Vagina (tissue), 2 donors: ENCODE results near the gene CD4. TPM values are rescaled to one million over a fixed set of nuclear protein-coding genes. Genes with fewer than 3 reads are reported as not detected.
"Not testable (repeated sequence)": the region's sequence is repeated elsewhere in the genome, so short reads cannot be mapped to it uniquely, and the experiment has no call there.

ENCODE experiments used
- DNase-seq, 2 donors: peaks; one replicate each; pipeline ENCODE4 v3.0.0-alpha.2; 2017; ENCODE audit errors: extremely low spot score in 2 of 2
- H3K27ac ChIP-seq: fragments of 200-600 bp; sonication (generic); one replicate; pipeline ENCODE4 v1.5.1; 2019
- H3K27me3 ChIP-seq: fragments of 200-600 bp; sonication (generic); one replicate; pipeline ENCODE4 v1.5.1; 2019
- H3K36me3 ChIP-seq, 2 donors: fragments of 200-600 bp; sonication (generic); one replicate each; pipeline ENCODE4 v1.5.1; 2017 to 2019
- H3K4me1 ChIP-seq: fragments of 200-600 bp; sonication (generic); one replicate; pipeline ENCODE4 v1.5.1; 2019
- H3K4me3 ChIP-seq, 2 donors: fragments of 200-600 bp; sonication (generic); 1 replicate in 1 of 2; 2 replicates in 1 of 2; pipeline ENCODE4 v1.5.1; 2016 to 2019
- H3K9me3 ChIP-seq: fragments of 200-600 bp; sonication (generic); one replicate; pipeline ENCODE4 v1.5.1; 2019
- CTCF ChIP-seq, 3 experiments: fragments of 450-650 bp in 2 of 3; fragments of 200-600 bp in 1 of 3; sonication (generic) in 1 of 3; IDR thresholded peaks; one replicate each; pipeline ENCODE4 v1.5.1; 2017 to 2019; ENCODE audit warnings: antibody characterized with exemption in 3 of 3, mild to moderate bottlenecking in 2 of 3, moderate library complexity in 2 of 3
- POLR2A ChIP-seq, 2 donors: fragments of 450-650 bp; IDR thresholded peaks; one replicate each; pipeline ENCODE4 v1.6.1; 2017; ENCODE audit warnings: antibody characterized with exemption in 2 of 2, mild to moderate bottlenecking in 2 of 2, moderate library complexity in 2 of 2
- POLR2AphosphoS5 ChIP-seq, 2 donors: sonication (generic); formaldehyde crosslinking; IDR thresholded peaks; one replicate each; pipeline ENCODE4 v1.9.0; 2017; ENCODE audit warnings: antibody characterized with exemption in 2 of 2, mild to moderate bottlenecking in 2 of 2, low read depth in 1 of 2; ENCODE audit not compliant: insufficient read depth in 1 of 2
- intact Hi-C: fragments of 100-400 bp; cut with DNase I; formaldehyde crosslinking; loops from one replicate; pipeline ENCODE4 v1.15.1; 2023
- total RNA-seq: library from RNA; depleted of rRNA; stranded (reverse); fragments of >200 nt; gene quantifications from one replicate; pipeline ENCODE4 v1.2.3, GENCODE V29; 2016

CD4 gene
- total RNA-seq, 1 donor from 2014 or later: 14.2 TPM

GRCh38 chr12:6868211-6869048, 79.1 kb downstream of the CD4 start:
- H3K9me3 ChIP-seq: no peaks in the 10 kb centered on the region
- H3K36me3 ChIP-seq: peaks cover 0 to 32% of the 10 kb centered on the region in 2 donors
- intact Hi-C loops: loop anchor here (5.0 kb wide), 1 partner anchor 59 kb away; the partner anchor contains the start of gene ATN1
- H3K4me1 ChIP-seq: peaks cover 49% of the 10 kb centered on the region
- peak overlapping the region; percentile 92 to 99 for H3K4me3 ChIP-seq
- no peak for DNase-seq
- no peaks in the 10 kb centered on the region for H3K27me3 ChIP-seq
- no peak for TF ChIP-seq POLR2A (IDR thresholded peaks at IDR 0.05)
- no peak for TF ChIP-seq POLR2AphosphoS5 (IDR thresholded peaks at IDR 0.05; ENCODE audit: insufficient read depth in 1 of 2, low read depth in 1 of 2)
- TF ChIP-seq CTCF (IDR thresholded peaks at IDR 0.05): no peak
- peak overlapping the region; percentile 93 for H3K27ac ChIP-seq

GRCh38 chr12:6869049-6870021, 80.0 kb downstream of the CD4 start:
- peaks cover 49% of the 10 kb centered on the region for H3K4me1 ChIP-seq
- H3K27ac ChIP-seq: peak overlapping the region; percentile 93
- peaks cover 0 to 24% of the 10 kb centered on the region in 2 donors for H3K36me3 ChIP-seq
- intact Hi-C loops: loop anchor here (5.0 kb wide), 1 partner anchor 58 kb away; the partner anchor contains the start of gene ATN1
- H3K9me3 ChIP-seq: no peaks in the 10 kb centered on the region
- H3K4me3 ChIP-seq: peak overlapping the region; percentile 92 to 99
- TF ChIP-seq POLR2AphosphoS5 (IDR thresholded peaks at IDR 0.05; ENCODE audit: insufficient read depth in 1 of 2, low read depth in 1 of 2) (peak; percentile 31 to 55), CTCF (IDR thresholded peaks at IDR 0.05) (peak; percentile 79 to 90 (median 88)), POLR2A (IDR thresholded peaks at IDR 0.05) (no peak)
- no peak for DNase-seq
- H3K27me3 ChIP-seq: no peaks in the 10 kb centered on the region

- H3K27ac ChIP-seq, H3K27me3 ChIP-seq, H3K9me3 ChIP-seq, intact Hi-C loops, H3K4me3 ChIP-seq, DNase-seq: not testable (repeated sequence)
- Histone ChIP-seq H3K36me3 (peaks cover 0 to 15% of the 10 kb centered on the region in 2 donors), H3K4me1 (peaks cover 49% of the 10 kb centered on the region)
Observed at GRCh38 chr12:6870304-6870703, 81.0 kb downstream of the CD4 start.

Other genes with a start within 250 kb of the CD4 start
- gene IFFO1, start 233.5 kb upstream of the CD4 start, total RNA-seq: 21.1 TPM
- 43.0 TPM for gene NOP2, start 221.2 kb upstream of the CD4 start, total RNA-seq
- gene CHD4, start 182.1 kb upstream of the CD4 start, total RNA-seq: 152 TPM
- gene LPAR5, start 153.6 kb upstream of the CD4 start, total RNA-seq: 7.4 TPM
- 0.74 TPM for gene ACRBP, start 142.1 kb upstream of the CD4 start, total RNA-seq
- 45.7 TPM for gene ING4, start 126.4 kb upstream of the CD4 start, total RNA-seq
- 31.9 TPM for gene ZNF384, start 100.2 kb upstream of the CD4 start, total RNA-seq
- gene PIANP, start 88.7 kb upstream of the CD4 start, total RNA-seq: 5.6 TPM
- 35.4 TPM for gene COPS7A, start 65.5 kb upstream of the CD4 start, total RNA-seq
- 150 TPM for gene MLF2, start 36.4 kb upstream of the CD4 start, total RNA-seq
- gene PTMS, start 23.2 kb upstream of the CD4 start, total RNA-seq: 132 TPM
- 10.3 TPM for gene LAG3, start 17.0 kb upstream of the CD4 start, total RNA-seq
- gene GPR162, start 32.3 kb downstream of the CD4 start, total RNA-seq: 3.2 TPM
- 37.3 TPM for gene P3H3, start 38.9 kb downstream of the CD4 start, total RNA-seq
- 5.2 TPM for gene GNB3, start 51.4 kb downstream of the CD4 start, total RNA-seq
- gene CDCA3, start 61.8 kb downstream of the CD4 start, total RNA-seq: 8.6 TPM
- gene USP5, start 62.6 kb downstream of the CD4 start, total RNA-seq: 36.6 TPM
- 274 TPM for gene TPI1, start 78.0 kb downstream of the CD4 start, total RNA-seq
- gene SPSB2, start 83.8 kb downstream of the CD4 start, total RNA-seq: 3.2 TPM
- 8.6 TPM for gene LRRC23, start 115.3 kb downstream of the CD4 start, total RNA-seq
- gene ENO2, start 125.1 kb downstream of the CD4 start, total RNA-seq: 20.1 TPM
- 92.1 TPM for gene ATN1, start 138.4 kb downstream of the CD4 start, total RNA-seq
- gene RNU7-1, start 154.3 kb downstream of the CD4 start, total RNA-seq: not detected
- gene C12orf57, start 154.5 kb downstream of the CD4 start, total RNA-seq: 760 TPM
- 17.4 TPM for gene PTPN6, start 161.8 kb downstream of the CD4 start, total RNA-seq
- 199 TPM for gene PHB2, start 181.1 kb downstream of the CD4 start, total RNA-seq
- 21.9 TPM for gene EMG1, start 181.4 kb downstream of the CD4 start, total RNA-seq
- gene LPCAT3, start 228.9 kb downstream of the CD4 start, total RNA-seq: 42.0 TPM